GM21423 (cell line): ENCODE measurements around the gene MADCAM1.
A peak's percentile ranks its signal among the peaks of the same experiment; 100 is the strongest.

Experiments
- ATAC-seq: cut with Tn5 transposase; IDR thresholded peaks from one replicate; pipeline ENCODE4 v1.9.1; 2021; ENCODE audit warnings: mild to moderate bottlenecking, moderate library complexity; ENCODE audit not compliant: unreplicated experiment

Gene MADCAM1

DNA sequence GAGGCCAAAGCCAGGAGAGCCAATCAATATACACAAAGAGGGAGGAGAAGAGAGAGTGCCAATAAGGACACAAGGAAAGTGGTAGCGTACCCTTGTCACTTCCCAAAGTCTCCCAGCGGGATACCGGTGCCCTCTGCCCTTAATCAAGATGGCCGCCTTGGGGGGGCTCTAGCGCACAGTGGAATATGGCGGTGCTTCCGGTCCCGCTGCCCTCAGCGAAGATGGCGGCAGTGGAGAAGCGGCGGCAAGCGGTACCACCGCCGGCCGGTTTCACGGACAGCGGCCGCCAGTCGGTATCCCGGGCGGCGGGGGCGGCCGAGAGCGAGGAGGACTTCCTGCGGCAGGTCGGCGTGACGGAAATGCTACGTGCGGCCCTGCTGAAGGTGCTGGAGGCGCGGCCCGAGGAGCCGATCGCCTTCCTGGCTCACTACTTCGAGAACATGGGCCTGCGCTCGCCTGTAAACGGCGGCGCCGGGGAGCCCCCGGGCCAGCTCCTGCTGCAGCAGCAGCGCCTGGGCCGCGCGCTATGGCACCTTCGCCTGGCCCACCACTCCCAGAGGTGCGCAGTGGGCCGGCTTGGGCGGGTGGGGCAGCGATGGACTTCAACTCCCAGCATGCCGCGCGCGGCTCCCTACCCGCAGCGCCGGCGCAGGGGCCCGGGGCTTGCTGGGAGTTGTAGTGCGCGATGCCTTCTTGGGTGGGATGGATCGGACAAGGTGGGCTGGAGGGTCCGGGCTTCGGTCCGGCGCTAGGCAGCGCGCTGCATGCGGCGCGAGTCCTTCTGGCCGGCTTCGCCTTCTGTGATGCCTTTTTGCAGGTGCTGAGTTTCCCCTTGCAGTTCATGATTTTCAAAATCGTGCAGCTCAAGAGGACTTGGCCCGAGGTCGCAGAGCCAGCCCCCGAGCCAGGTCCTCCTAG is 11.3 kb downstream of the MADCAM1 start, which contains the start of gene TPGS1:
TPGS1 (plus strand) TSS at position 212 of the 918 bp plus-strand sequence; CDS start at position 222, 10 bp downstream.
- ATAC-seq, result peak; percentile 50

- ATAC-seq, result no peak
These were observed 12.2 kb downstream of the MADCAM1 start for GRCh38 chr19:508204-509150.

- ATAC-seq, result no peak
These were observed 14.4 kb downstream of the MADCAM1 start for GRCh38 chr19:510606-511100.

DNA sequence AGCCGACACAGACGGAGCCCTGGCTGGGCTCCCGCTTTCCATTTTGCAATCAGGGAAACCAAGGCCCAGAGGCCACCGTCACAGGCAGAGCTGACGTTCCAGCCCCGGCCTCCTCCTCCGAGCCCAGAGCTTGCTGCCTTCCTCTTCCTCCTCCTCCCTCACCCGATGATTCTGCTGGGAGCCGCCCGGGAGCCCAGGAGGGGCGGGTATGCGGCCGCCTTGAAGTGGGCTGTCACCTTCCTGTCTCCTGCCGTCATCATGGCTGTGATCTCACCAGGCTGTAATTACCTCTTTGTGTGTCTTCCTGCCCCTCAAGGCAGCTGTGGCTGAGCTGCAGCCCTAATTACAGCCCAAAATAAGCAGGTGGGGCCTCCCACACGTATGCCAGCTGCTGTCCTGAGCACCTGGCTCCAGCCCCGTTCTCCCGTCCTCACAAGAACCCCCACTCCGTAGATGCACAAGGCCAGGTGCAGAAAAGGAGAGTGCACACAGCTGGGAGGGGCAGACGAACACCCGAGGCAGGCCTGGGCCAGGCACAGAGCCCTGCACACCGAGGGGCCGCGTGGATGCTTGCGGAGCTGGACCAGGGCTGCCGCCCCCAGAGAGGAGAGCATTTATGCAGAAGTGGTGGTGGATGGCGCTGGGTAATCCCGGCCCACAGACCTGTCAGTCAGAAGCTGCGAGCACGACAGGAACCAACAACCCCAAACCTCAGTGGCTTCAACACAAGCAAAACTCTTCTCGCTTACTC is 15.0 kb downstream of the MADCAM1 start:
- no peak for ATAC-seq

- no peak for ATAC-seq
These were observed 16.5 kb downstream of the MADCAM1 start for GRCh38 chr19:512547-513365.

- no peak for ATAC-seq
These were observed 17.3 kb downstream of the MADCAM1 start for GRCh38 chr19:513368-514165.

GRCh38 chr19:514166-514663 is 17.9 kb downstream of the MADCAM1 start:
- ATAC-seq, result no peak

GRCh38 chr19:517721-518597 is 21.7 kb downstream of the MADCAM1 start:
- no peak for ATAC-seq

DNA sequence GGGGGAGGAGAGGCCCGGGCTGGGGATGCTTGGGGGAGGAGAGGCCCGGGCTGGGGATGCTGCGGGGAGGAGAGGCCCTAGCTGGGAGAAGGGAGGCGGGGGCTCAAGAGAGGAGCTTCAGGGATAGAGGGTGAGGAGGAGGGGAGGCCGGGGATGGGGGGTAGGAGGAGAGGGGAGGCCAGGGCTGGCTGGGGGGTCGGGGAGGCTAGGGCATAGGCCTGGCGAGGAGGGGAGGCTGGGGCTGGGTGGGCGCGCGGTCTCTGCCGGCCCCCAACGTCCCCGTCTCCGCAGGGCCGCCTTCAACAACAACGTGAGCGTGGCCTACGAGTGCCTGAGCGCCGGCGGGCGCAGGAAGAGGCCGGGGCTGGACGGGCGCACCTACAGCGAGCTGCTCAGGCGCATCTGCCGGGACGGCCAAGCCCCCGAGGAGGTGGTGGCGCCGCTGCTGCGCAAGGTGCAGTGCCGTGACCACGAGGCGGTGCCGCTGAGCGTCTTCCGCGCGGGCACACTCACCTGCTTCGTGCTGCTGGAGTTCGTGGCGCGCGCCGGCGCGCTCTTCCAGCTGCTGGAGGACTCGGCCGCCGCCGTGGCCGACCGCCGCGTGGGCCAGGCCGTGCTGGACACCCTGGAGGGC is 22.4 kb downstream of the MADCAM1 start:
- no peak for ATAC-seq

- no peak for ATAC-seq
These were observed 23.2 kb downstream of the MADCAM1 start for GRCh38 chr19:519449-519865.

DNA sequence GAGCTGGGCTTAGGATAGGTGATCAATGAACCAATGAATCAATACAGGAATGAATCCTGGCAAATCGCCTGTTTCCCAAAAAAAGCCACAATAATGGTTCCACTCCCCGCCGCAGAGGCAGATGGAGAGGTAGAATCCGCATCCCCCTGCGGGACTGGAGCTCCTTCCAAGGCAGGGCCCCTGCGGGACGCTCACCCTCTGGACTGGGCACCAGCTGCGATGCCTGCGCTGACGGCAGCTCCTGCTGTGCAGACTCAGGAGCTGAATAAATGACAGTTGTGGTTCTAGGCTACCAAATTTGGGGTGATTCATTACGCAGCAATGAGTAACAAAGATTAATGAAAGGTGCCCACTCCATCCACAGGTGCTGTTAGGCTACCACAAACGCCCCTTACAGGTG is 26.4 kb downstream of the MADCAM1 start:
- ATAC-seq, result no peak

DNA sequence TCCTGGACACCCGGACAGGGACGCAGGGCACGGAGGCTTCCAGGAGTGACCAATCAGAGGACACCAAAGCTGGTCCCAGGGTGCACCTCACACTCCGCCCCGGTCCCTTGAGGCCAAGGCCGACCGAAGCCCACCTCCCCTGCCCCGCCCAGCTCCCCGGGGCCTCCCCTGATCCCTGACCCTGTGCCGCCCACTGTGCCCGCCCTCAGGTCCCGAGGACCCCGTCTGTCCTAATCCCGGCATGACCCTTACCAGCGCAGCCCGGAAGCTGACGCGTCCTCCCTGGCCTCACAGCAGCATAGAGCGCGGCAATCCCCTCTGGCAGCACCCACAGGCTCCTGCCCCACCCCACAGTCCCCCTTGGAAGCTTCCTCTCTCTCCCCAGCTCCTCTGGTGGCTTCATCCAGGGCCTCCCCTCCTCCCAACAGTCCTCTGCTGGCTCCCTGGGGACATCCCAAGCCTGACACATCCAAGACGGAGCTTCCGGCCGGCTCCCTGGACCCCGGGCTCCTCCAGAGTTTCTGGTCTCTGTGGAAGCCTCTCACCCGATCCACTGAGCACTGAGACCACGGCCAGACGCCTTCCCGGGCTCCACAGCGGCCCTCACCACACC is 27.9 kb downstream of the MADCAM1 start:
- ATAC-seq, result no peak

DNA sequence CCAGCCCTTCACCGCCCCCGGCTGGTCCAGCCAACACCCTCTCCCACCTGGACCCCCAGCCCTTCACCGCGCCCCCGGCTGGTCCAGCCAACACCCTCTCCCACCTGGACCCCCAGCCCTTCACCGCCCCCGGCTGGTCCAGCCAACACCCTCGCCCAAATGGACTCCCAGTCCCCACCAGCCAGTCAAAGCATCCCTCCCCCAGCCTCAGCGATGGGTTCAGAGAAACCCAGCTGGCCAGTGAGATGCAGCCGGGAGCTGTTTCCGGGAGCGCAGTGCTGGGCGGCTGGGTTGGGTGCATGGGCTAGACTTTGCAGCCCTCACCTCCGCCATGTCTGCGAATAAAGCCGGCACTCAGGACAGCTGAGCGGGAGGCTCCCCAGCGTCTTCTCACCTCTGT is 28.7 kb downstream of the MADCAM1 start:
- no peak for ATAC-seq

DNA sequence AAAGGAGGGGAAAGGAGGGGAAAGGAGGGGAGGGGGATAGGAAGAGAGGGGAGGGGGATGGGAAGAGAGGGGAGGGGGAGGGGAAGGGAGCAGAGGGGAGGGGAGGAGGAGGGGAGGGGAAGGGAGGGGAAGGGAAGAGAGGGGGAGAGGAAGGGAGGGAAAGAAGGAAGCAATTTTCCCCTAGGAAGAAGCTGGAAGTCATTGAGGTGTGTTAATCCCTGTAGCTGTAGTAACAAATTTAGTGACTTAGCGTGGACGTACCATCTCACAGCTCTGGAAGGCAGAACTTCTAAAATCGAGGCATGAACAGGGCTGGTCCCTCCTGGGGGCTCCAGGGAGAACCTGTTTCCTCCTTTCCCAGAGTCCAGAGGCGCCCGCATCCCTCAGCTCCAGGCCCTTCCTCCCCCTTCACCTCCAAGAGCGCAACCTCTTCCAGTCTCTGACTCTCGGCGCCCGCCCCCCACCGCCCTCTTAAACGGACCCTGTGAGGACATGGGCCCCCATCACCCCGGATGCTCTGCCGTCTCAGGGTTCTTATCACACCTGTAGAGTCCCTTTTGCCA is 29.7 kb downstream of the MADCAM1 start:
- ATAC-seq, result no peak

DNA sequence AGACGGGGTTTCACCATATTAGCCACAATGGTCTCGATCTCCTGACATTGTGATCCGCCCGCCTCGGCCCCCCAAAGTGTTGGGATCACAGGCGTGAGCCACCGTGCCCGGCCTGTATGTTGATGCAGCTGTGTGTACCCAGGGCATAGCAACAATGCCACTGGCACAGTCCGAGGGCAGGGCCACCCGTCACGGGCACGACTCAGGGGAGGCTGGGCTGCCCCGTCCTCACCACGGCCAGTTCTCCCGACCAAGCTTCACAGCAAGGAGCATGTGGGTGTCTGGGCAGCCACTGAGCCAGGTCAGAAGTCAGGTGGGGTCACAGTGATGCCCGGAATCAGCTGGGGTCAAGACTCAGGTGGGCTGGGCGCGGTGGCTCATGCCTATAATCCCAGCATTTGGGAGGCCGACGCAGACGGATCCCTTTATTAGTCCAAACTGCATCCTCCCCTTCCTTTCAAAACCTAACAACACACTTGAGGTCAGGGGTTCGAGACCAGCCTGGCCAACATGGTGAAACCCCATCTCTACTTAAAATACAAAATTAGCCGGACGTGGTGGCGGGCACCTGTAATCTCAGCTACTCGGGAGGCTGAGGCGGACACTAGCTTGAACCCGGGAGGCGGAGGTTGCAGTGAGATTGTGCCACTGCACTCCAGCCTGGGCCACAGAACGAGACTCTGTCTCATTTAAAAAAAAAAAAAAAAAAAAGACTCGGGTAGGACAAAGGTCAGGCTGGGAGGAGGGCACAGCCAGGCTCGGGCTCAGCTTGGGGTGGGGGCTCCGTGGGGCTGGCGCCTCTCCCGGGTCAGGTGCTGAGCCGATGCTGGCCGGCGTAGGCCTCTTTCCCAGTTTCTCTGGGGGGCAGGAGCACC is 34.1 kb downstream of the MADCAM1 start:
- no peak for ATAC-seq
